22Rv1 (cell line): ENCODE data around the gene ACTG1.
"Not testable (repeated sequence)": the region's sequence is repeated elsewhere in the genome, so short reads cannot be mapped to it uniquely, and the experiment has no call there.

Experiments
- H3K27ac ChIP-seq: fragments of 450-650 bp; 2 replicates; pipeline ENCODE4 v1.5.1; 2017
- ZFX ChIP-seq: fragments of 450-650 bp; IDR thresholded peaks from 2 replicates; pipeline ENCODE4 v1.6.1; 2017; ENCODE audit warnings: antibody characterized with exemption, borderline replicate concordance
- TF ChIP-seq, protein P1 (sequence below): fragments of 450-650 bp; IDR thresholded peaks from 2 replicates; pipeline ENCODE4 v1.5.1; 2017; ENCODE audit warnings: mild to moderate bottlenecking

The ACTG1 gene

GRCh38 chr17:81534157-81535006, 21.8 kb upstream of the ACTG1 start:
- TF ChIP-seq, protein P1, sequence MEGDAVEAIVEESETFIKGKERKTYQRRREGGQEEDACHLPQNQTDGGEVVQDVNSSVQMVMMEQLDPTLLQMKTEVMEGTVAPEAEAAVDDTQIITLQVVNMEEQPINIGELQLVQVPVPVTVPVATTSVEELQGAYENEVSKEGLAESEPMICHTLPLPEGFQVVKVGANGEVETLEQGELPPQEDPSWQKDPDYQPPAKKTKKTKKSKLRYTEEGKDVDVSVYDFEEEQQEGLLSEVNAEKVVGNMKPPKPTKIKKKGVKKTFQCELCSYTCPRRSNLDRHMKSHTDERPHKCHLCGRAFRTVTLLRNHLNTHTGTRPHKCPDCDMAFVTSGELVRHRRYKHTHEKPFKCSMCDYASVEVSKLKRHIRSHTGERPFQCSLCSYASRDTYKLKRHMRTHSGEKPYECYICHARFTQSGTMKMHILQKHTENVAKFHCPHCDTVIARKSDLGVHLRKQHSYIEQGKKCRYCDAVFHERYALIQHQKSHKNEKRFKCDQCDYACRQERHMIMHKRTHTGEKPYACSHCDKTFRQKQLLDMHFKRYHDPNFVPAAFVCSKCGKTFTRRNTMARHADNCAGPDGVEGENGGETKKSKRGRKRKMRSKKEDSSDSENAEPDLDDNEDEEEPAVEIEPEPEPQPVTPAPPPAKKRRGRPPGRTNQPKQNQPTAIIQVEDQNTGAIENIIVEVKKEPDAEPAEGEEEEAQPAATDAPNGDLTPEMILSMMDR = no peak
- TF ChIP-seq ZFX = no peak
- H3K27ac ChIP-seq = peak overlapping the region; percentile 34; the same call in 1 of the 2 replicates

DNA sequence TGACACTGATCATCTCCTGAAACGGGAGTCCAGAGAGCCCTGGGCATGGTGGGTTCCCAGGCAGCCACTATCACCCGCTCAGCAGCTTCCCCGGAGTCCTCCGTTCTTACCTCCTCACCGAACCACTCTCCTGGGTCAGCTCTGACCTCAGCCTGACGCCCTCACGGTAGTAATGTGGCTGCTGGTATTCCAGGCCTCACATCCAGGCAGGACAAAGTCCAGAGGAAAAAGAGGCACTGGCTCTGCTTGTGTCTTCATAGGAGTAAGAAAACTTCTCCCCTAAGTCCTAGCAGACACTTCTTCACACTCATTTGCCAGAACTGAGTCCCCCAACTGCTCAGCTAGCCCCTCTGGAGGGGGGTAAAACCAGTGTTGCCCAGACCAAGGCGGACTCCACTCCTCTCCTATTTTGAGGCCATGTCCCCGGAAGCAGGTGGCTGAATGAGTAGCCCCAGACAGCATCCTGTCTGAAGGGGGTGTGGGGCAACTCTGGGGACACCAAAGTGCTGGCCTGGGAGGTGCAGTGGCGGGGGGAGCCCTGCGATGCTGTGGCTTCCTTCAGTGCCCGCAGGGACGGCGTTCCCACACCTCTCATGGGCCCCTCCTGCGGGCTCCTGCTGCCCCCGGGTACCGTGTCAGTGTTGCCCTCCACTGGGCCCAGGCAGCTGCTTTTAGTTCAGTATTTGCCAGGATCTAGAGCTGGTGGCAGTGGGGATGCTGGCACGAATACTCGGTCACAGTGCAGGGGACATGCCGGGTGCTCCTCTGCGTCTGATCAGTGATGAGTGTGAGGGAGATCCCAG, 20.9 kb upstream of the ACTG1 start:
- H3K27ac ChIP-seq = peak overlapping the region; percentile 34
- no peak for TF ChIP-seq ZFX
- TF ChIP-seq, protein P1 = no peak

DNA sequence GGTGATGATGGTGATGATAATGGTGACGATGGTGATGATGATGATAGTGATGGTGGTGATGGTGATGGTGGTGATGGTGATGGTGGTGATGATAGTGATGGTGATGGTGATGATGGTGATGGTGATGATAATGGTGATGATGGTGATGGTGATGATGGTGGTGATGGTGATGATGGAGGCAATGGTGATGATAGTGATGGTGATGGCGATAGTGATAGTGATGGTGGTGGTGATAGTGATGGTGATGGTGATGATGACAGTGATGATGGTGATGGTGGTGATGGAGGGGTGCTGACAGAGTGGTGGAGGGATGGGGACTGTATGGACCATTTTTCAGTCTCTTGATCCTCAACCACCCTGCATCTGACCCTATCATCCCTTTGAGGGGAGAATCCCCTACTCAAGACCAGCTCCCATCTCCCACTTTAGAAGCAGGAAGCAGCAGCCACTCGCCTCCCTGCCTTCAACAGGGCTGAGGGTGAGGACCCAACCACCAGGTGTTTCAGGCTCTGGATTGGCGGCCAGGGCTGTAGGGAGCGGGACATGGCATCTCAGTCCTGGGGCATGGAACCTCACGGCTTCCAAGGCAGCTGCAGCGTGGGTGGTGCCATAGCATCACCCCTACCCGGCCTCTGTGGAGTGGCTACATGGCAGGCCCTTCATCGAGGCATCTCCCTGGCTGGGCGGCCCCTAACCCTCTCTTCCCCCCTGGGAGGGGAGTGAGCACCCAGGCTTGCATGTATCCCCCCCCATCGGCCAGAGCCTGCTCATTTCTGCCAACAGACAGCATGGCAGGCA, 20.1 kb upstream of the ACTG1 start:
- TF ChIP-seq, protein P1 = no peak
- no peak for TF ChIP-seq ZFX
- H3K27ac ChIP-seq = peak overlapping the region; percentile 34

- H3K27ac ChIP-seq = not testable (repeated sequence)
These were observed 19.4 kb upstream of the ACTG1 start for GRCh38 chr17:81531998-81532404.

GRCh38 chr17:81531013-81531412, 18.4 kb upstream of the ACTG1 start:
- H3K27ac ChIP-seq = not testable (repeated sequence)

DNA sequence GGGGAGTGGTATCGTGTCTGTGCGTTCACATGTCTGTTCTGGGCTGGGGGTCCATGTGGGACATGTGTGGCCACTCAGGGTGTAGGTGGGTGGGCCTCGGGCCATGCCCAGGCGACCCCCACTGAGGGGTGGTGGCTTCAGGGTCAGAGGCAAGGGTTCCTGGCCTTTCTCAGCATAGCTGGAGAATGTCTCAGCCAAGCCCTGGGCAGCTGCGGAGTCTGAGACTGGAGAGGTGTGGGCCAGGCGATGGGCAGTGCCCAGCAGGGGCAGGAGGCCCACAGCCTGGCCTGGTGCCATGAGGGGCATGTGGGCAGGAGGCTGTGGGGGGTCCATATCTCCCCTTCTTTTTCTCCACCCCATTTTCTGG, 16.8 kb upstream of the ACTG1 start:
- H3K27ac ChIP-seq = no peak overlapping the region
- no peak for TF ChIP-seq ZFX
- TF ChIP-seq, protein P1 = no peak

DNA sequence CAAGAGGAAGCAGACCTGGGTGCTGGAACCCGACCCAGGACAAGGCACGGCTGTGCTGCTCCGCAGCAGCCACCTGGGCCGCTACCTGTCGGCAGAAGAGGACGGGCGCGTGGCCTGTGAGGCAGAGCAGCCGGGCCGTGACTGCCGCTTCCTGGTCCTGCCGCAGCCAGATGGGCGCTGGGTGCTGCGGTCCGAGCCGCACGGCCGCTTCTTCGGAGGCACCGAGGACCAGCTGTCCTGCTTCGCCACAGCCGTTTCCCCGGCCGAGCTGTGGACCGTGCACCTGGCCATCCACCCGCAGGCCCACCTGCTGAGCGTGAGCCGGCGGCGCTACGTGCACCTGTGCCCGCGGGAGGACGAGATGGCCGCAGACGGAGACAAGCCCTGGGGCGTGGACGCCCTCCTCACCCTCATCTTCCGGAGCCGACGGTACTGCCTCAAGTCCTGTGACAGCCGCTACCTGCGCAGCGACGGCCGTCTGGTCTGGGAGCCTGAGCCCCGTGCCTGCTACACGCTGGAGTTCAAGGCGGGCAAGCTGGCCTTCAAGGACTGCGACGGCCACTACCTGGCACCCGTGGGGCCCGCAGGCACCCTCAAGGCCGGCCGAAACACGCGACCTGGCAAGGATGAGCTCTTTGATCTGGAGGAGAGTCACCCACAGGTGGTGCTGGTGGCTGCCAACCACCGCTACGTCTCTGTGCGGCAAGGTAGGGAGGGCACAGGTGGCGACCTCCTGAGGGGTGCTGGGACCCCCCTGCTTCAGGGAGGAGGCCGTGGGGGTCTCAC, 16.2 kb upstream of the ACTG1 start:
- H3K27ac ChIP-seq = no peak overlapping the region
- no peak for TF ChIP-seq ZFX
- TF ChIP-seq, protein P1 = no peak
